GM19351 (cell line): ENCODE results near the gene GIPC3.

Experiments
- ATAC-seq: cut with Tn5 transposase; IDR thresholded peaks from one replicate; pipeline ENCODE4 v1.9.1; 2021; ENCODE audit warnings: mild to moderate bottlenecking, moderate library complexity; ENCODE audit not compliant: unreplicated experiment

The GIPC3 gene

GRCh38 chr19:3634496-3635045 lies 49.3 kb downstream of the GIPC3 start:
- ATAC-seq = no peak

- no peak for ATAC-seq
Measured at GRCh38 chr19:3636506-3636905, 51.2 kb downstream of the GIPC3 start.

- ATAC-seq = no peak
Measured at GRCh38 chr19:3636962-3637361, 51.7 kb downstream of the GIPC3 start.

GRCh38 chr19:3637621-3638020 lies 52.3 kb downstream of the GIPC3 start:
- no peak for ATAC-seq

DNA sequence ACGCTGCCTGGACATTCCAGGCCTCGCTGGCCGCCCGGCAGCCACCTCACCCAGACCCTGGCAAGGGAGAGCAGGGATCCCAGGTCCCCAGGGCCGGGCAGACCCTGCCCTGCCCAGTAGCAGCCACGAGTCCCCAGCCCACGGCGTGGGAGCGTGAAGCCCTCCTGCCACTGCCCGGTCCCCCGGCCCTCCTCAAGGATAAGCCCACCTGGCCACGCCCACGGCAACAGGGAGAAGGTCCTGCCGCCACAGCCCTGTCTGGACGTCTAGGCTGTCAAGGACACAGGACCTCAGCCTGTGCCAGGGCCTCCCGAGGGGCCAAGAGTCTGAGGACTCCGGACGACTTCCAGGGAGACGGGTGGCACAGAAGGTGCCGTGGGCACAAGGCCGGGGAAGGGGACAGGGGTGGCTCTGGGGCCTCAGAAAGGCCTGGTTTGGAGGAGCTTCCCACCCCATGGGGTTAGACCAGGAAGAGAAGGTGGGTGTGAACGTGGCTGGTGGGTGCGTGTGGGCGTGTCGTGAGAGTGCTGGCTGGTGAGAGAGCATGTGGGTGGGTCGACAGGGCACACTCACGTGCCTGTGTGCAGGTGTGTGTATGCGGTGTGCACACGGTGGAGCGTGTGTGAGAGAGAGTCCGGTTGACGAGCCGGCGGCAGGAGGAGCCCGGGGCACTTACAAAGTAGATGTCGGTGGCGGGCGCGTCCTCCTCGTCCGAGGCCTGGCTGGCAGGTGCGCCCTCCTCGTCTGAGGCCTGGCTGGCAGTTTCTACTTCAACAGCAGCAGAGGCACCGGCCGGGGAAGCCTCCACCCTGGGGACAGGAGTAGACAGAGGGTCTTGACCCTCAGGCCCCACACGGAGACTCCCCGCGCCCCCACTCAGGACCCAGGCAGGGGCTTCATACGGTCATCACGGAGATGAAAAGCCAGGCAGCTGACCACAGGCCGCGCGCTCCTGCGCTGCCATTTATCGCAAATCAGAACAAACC lies 53.2 kb downstream of the GIPC3 start:
- ATAC-seq = no peak

DNA sequence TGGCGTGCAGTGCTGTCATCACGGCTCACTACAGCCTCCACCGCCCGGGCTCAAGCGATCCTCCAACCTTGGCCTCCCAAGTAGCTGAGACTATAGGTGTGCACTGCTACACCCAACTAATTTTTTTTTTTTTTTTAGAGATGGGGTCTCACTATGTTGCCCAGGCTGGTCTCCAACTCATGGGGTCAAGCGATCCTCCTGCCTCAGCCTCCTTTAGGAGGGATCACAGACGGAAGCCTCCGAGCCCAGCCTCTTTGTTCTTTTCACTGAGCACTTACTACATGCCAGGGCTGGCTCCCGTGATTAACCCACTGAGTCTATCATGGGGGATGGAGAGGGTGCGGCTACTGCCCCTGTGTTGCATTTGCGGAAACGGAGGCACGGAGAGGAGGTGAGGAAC lies 54.2 kb downstream of the GIPC3 start:
- ATAC-seq = no peak

- no peak for ATAC-seq
Measured at GRCh38 chr19:3641515-3642269, 56.4 kb downstream of the GIPC3 start.

- ATAC-seq = no peak
Measured at GRCh38 chr19:3642296-3642695, 57.0 kb downstream of the GIPC3 start.
